Activated CD4-positive, alpha-beta T cell treated with anti-CD3 and anti-CD28 coated beads for 36 hours (primary cell): ENCODE measurements around the gene ANTKMT. TPM values are rescaled to one million over a fixed set of nuclear protein-coding genes. Genes with fewer than 3 reads are reported as not detected.
"Not testable (repeated sequence)": the region's sequence is repeated elsewhere in the genome, so short reads cannot be mapped to it uniquely, and the experiment has no call there.

ENCODE experiments used
- ATAC-seq: fragments of 200-7000 bp; cut with Tn5 transposase; one replicate; pipeline ENCODE4 v1.10.0; 2021; ENCODE audit warnings: mild to moderate bottlenecking, moderate library complexity
- CTCF ChIA-PET: fragments of 350-600 bp; sonication (Branson Sonifier 250); formaldehyde crosslinking; loops from one replicate; lab custom pipeline; 2021; ENCODE audit warnings: antibody characterized with exemption; lab: Charles Lee
- POLR2A ChIA-PET: fragments of 350-600 bp; sonication (Branson Sonifier 250); formaldehyde crosslinking; loops from one replicate; lab custom pipeline; 2021; ENCODE audit warnings: antibody characterized with exemption, inconsistent platforms; lab: Charles Lee
- DNase-seq: peaks from one replicate; pipeline ENCODE4 v3.0.0-alpha.2; 2020
- H3K27ac Mint-ChIP-seq: one replicate; pipeline ENCODE4 v1.8.0; 2021; ENCODE audit warnings: mixed read lengths
- H3K27me3 Mint-ChIP-seq: one replicate; pipeline ENCODE4 v1.8.0; 2021; ENCODE audit warnings: mixed read lengths
- H3K36me3 Mint-ChIP-seq: one replicate; pipeline ENCODE4 v1.8.0; 2021; ENCODE audit warnings: low read depth, mixed read lengths
- H3K4me1 Mint-ChIP-seq: one replicate; pipeline ENCODE4 v1.8.0; 2021; ENCODE audit warnings: mixed read lengths
- H3K4me3 Mint-ChIP-seq: one replicate; pipeline ENCODE4 v1.8.0; 2021; ENCODE audit warnings: mild to moderate bottlenecking, moderate library complexity, mixed read lengths
- H3K9me3 Mint-ChIP-seq: one replicate; pipeline ENCODE4 v1.8.0; 2021; ENCODE audit warnings: low read depth, mixed read lengths
- intact Hi-C, 2 experiments: fragments of 100-400 bp; cut with DNase I in 1 of 2; cut with micrococcal nuclease in 1 of 2; formaldehyde crosslinking; loops; one replicate each; pipeline versions ENCODE4 v1.14.2 to v1.15.1; 2022 to 2024; cut with DNase I, micrococcal nuclease
- total RNA-seq, 2 experiments: library from RNA; stranded (reverse); gene quantifications; one replicate each; pipeline ENCODE4 v1.2.3, GENCODE V29; 2021

ANTKMT gene
- total RNA-seq, 2 experiments from 2014 or later: 13.3 to 27.0 TPM

DNA sequence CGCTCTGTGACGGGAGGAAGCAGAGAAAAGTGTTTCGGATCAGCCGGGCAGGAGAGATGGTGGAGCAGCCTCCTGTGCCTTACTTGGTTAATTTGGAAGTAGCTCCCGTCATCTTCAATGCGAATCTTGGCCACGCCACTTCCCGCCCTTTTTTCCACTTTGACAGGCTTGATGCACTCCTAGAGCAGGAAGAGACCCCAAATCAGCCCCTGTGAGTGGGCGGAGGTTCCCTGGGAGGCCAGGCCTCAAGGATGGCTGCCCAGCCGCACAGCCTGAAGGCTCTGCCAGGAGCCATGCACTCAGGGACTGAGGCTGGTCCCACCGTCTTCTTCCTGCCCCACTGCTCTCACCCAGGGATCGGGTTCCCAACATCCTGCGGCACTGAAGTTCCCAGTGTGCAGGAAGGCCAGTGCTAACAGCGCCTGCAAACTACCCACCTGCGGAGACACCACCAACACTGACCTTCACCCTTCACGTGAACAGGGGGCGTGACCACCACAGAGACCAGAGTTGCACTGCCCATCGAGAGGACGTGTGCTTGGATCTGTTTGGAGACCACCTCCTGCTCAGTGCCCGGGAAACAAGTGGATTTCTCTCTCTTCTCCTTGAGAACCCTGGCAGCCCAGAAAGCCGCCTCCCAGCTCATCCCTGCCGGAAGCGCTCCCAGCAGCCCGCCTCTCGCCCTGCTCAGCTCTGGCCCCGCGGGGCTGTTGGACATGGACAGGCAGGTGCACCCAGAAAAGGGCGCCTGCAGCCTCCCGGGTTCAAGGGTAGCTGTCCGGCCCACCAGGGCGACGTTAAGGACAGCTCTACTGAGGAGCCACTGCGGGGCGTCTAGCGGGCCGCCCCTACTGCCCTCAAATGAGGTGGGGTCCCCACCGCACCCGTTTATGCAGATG, 18.9 kb downstream of the ANTKMT start:
- Mint-ChIP-seq H3K27me3 (no peaks in the 10 kb centered on the region), H3K4me3 (peak overlapping the region; percentile 76), H3K4me1 (peaks cover 30% of the 10 kb centered on the region), H3K27ac (no peak overlapping the region), H3K9me3 (no peaks in the 10 kb centered on the region), H3K36me3 (peaks cover 15% of the 10 kb centered on the region)
- ChIA-PET CTCF (interaction anchor here (0.7 to 2.3 kb wide), 6 partner anchors 17 to 83 kb away, joined by 3 to 7 read pairs (median 4); partner anchors contain the start of gene ANTKMT), POLR2A (no interaction called here)
- ATAC-seq (no peak), DNase-seq (no peak)
- intact Hi-C loops: loop anchor here (2.0 kb wide), 3 partner anchors 19 to 151 kb away; partner anchors contain the start of gene ANTKMT (in 2 of the 2)

DNA sequence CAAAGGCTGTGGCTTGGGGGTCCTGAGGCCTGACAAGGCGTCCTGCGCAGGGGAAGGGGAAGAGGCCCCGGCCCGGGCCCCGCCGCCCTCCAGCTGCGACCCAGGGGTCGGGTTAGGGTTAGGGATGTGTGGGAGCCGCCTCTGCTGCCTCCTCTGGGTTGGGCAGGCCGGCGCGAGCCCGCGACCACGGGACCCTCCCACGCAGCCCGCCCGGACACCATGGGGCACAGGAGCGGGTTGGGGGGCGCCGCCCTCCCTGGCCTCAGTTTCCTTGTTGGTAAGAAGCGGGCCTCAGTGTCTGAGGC, 19.5 kb downstream of the ANTKMT start:
- H3K27me3 Mint-ChIP-seq: no peaks in the 10 kb centered on the region
- ChIA-PET CTCF (interaction anchor here (0.7 to 2.3 kb wide), 7 partner anchors 16 to 513 kb away, joined by 3 to 7 read pairs (median 3); partner anchors contain the start of gene ANTKMT), POLR2A (no interaction called here)
- peaks cover 26% of the 10 kb centered on the region for H3K4me1 Mint-ChIP-seq
- no peaks in the 10 kb centered on the region for H3K9me3 Mint-ChIP-seq
- peak overlapping the region; percentile 76 for H3K4me3 Mint-ChIP-seq
- DNase-seq (no peak), ATAC-seq (no peak)
- intact Hi-C loops: loop anchor here (2.0 kb wide), 3 partner anchors 20 to 152 kb away; partner anchors contain the start of gene ANTKMT (in 2 of the 2)
- no peak overlapping the region for H3K27ac Mint-ChIP-seq
- peaks cover 10% of the 10 kb centered on the region for H3K36me3 Mint-ChIP-seq

DNA sequence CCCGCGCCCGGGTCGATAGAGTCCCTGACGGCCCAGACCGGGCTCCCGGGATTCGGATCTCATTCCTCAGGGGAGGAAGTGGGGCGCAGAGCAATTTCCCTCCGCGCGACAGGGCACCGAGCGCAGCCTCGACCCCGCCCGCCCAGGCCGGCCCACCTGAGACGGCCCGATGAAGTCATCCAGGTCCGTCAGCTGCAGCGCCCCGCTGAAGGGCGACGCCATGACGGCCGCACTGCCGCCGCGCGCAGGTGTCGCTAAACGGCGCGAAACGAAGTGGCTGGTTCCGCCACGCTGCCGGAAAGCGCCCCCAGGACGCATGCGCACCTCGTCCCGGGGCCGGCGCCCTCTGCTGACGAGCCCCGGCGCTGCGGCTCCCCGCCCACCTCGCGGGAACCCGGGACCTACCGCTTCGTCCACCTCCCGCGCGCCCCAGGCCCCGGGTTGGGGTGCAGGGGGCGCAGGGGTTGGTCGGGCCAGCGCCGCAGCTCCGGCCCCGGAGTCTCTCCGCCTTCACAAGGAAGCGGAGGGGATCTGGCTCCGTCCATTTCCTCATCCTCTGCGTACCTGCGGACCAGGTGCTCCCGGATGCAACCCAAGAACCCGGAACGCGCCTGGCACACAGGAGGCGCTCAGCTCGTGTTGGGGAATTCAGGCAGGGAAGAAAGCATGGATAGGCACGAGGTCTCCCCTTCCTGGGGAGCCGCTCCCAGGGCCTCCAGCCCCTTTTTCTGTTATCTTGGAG, 20.0 kb downstream of the ANTKMT start, which contains the start of gene CIAO3:
Gene CIAO3, minus strand, starts transcription at position 234 of the 742 bp plus-strand sequence. Its CDS starts 12 bp downstream, at position 222.
- ChIA-PET POLR2A (no interaction called here), CTCF (interaction anchor here (0.7 to 2.3 kb wide), 9 partner anchors 15 to 1665 kb away, joined by 3 to 7 read pairs (median 3); partner anchors contain the start of genes ANTKMT and WDR24)
- Mint-ChIP-seq H3K27ac (peak within 1 kb of the TSS; percentile 51), H3K4me1 (peaks cover 22% of the 10 kb centered on the region), H3K36me3 (peaks cover 9% of the 10 kb centered on the region), H3K27me3 (no peaks in the 10 kb centered on the region), H3K9me3 (no peaks in the 10 kb centered on the region), H3K4me3 (peak within 1 kb of the TSS; percentile 76)
- intact Hi-C loops: loop anchor here (1.0 to 2.0 kb wide), 9 partner anchors 20 to 229 kb away; partner anchors contain the start of genes ANTKMT (in 2 of the 2), CHTF18 (in 2 of the 2), RPUSD1 (in 2 of the 2) and CAPN15 (in 1 of the 2)
- ATAC-seq: peak; percentile 72
- peak; percentile 96 for DNase-seq

DNA sequence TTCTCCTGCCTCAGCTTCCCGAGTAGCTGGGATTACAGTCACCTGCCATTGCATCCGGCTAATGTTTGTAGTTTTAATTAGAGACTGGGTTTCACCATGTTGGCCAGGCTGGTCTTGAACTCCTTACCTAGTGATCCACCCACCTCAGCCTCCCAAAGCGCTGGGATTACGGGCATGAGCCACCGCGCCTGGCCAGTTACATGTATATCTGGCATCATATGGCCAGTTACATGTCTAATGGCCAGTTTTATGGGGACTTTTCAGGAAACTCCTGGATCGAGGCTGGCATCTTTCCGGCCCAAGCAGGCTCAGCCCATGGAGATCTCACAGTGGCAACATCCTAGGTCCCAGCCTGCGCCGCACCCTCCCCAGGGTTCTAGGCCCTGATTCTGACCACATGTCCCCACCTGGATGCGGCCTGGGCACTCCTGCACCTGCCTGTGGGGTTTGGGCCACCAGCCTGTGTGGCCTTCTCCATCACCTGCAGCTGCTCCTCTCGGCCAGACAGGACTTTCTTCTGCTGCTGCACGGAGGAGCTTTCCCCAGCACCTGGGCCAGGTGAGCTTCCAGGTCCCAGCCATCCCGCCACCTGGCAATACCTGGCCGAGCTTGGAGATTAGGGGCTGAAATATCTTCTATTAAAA, 21.2 kb downstream of the ANTKMT start:
- Mint-ChIP-seq H3K27me3 (no peaks in the 10 kb centered on the region), H3K4me3 (peak overlapping the region; percentile 62), H3K27ac (no peak overlapping the region), H3K36me3 (peaks cover 5% of the 10 kb centered on the region), H3K9me3 (no peaks in the 10 kb centered on the region), H3K4me1 (peaks cover 13% of the 10 kb centered on the region)
- ChIA-PET POLR2A (no interaction called here), CTCF (interaction anchor here (0.6 to 1.0 kb wide), 4 partner anchors 10 to 243 kb away, joined by 3 read pairs; no protein-coding TSS in a partner anchor)
- intact Hi-C loops: loop anchor here (1.0 to 2.0 kb wide), 9 partner anchors 21 to 228 kb away; partner anchors contain the start of genes ANTKMT (in 2 of the 2), CHTF18 (in 2 of the 2), RPUSD1 (in 2 of the 2) and CAPN15 (in 1 of the 2)
- ATAC-seq: no peak
- DNase-seq: no peak

DNA sequence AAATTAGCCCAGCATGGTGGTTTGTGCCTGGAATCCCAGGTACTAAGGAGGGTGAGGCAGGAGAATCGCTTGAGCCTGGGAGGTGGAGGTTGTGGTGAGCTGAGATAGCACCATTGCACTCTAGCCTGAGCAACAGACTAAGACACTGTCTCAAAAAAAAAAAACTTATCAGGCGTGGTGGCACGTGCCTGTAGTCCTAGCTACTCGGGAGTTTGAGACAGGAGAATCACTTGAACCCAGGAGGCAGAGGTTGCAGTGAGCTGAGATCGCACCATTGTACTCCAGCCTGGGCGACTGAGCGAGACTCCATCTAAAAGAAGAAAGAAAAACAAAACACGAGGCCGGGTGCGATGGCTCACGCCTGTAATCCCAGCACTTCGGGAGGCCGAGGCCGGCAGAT, 21.9 kb downstream of the ANTKMT start:
- H3K27ac Mint-ChIP-seq, H3K36me3 Mint-ChIP-seq, intact Hi-C loops, H3K27me3 Mint-ChIP-seq, POLR2A ChIA-PET, ATAC-seq, DNase-seq, H3K4me3 Mint-ChIP-seq, H3K9me3 Mint-ChIP-seq: not testable (repeated sequence)
- peaks cover 10% of the 10 kb centered on the region for H3K4me1 Mint-ChIP-seq
- CTCF ChIA-PET: interaction anchor here (0.7 to 1.6 kb wide), 4 partner anchors 14 to 113 kb away, joined by 3 to 4 read pairs (median 3); no protein-coding TSS in a partner anchor

- no peaks in the 10 kb centered on the region for H3K9me3 Mint-ChIP-seq
- no peaks in the 10 kb centered on the region for H3K27me3 Mint-ChIP-seq
- intact Hi-C loops: no loop called here
- CTCF ChIA-PET: interaction anchor here (0.7 to 1.6 kb wide), 3 partner anchors 13 to 373 kb away, joined by 3 to 5 read pairs (median 4); no protein-coding TSS in a partner anchor
- DNase-seq (no peak), ATAC-seq (no peak)
- no peaks in the 10 kb centered on the region for H3K36me3 Mint-ChIP-seq
- POLR2A ChIA-PET: no interaction called here
- H3K4me1 Mint-ChIP-seq: peaks cover 10% of the 10 kb centered on the region
- H3K4me3 Mint-ChIP-seq: no peak overlapping the region
- H3K27ac Mint-ChIP-seq: no peak overlapping the region
These were observed 23.0 kb downstream of the ANTKMT start for GRCh38 chr16:743794-744500.

- ChIA-PET POLR2A (interaction anchor here (0.6 kb wide), 1 partner anchor 32 kb away, joined by 4 read pairs; no protein-coding TSS in a partner anchor), CTCF (interaction anchor here (0.7 to 1.4 kb wide), 3 partner anchors 38 to 403 kb away, joined by 3 to 4 read pairs (median 3); no protein-coding TSS in a partner anchor)
- DNase-seq (peak; percentile 56), ATAC-seq (no peak)
- no peaks in the 10 kb centered on the region for H3K27me3 Mint-ChIP-seq
- no peak overlapping the region for H3K27ac Mint-ChIP-seq
- no peaks in the 10 kb centered on the region for H3K36me3 Mint-ChIP-seq
- H3K4me3 Mint-ChIP-seq: no peak overlapping the region
- intact Hi-C loops: no loop called here
- no peaks in the 10 kb centered on the region for H3K4me1 Mint-ChIP-seq
- H3K9me3 Mint-ChIP-seq: no peaks in the 10 kb centered on the region
These were observed 24.8 kb downstream of the ANTKMT start for GRCh38 chr16:745739-746138.

GRCh38 chr16:746637-747036, 25.7 kb downstream of the ANTKMT start:
- H3K9me3 Mint-ChIP-seq: no peaks in the 10 kb centered on the region
- H3K27ac Mint-ChIP-seq: no peak overlapping the region
- ChIA-PET CTCF (no interaction called here), POLR2A (no interaction called here)
- intact Hi-C loops: no loop called here
- no peak overlapping the region for H3K4me3 Mint-ChIP-seq
- no peaks in the 10 kb centered on the region for H3K4me1 Mint-ChIP-seq
- no peak for DNase-seq
- ATAC-seq: no peak
- H3K27me3 Mint-ChIP-seq: no peaks in the 10 kb centered on the region
- no peaks in the 10 kb centered on the region for H3K36me3 Mint-ChIP-seq

DNA sequence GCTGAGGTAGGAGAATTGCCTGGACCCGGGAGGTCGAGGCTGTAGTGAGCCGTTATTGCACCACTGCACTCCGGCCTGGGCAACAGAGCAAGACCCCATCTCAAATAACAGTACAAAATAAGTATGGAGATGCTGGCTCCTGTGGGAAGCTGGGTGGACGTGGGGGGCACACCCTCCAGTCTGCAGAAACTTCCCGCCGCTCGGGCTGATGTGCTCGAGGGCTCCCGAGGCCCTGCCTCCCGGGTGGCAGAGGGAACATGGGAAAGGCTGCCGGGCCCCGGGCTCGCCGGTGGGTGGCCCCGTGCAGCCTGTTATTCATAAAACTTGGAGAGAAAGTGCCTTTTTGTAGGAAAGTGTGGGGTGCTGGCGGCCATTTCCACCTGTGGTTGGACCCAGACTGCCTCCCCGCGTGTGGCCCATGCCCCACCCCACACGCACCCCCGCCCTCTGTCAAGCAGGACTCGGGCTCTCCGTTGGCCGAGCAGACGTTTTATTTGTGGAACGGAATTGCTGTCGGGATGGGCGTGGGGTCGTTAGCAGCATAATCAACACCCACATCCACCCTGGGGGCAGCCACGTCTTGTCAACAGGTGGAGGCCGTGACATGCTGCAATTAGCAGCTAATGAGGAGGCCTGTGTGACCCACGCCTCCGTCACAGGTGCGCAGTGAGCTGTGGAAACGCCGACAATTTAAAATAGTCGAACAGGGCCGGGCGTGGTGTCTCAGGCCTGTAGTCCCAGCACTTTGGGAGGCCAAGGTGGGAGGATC, 27.2 kb downstream of the ANTKMT start:
- Mint-ChIP-seq H3K4me3 (no peak overlapping the region), H3K27ac (no peak overlapping the region), H3K27me3 (no peaks in the 10 kb centered on the region), H3K4me1 (no peaks in the 10 kb centered on the region), H3K36me3 (no peaks in the 10 kb centered on the region), H3K9me3 (no peaks in the 10 kb centered on the region)
- ChIA-PET CTCF (interaction anchor here (0.7 kb wide), 1 partner anchor 130 kb away, joined by 3 read pairs; no protein-coding TSS in a partner anchor), POLR2A (no interaction called here)
- DNase-seq (no peak), ATAC-seq (no peak)
- intact Hi-C loops: no loop called here
